Measurements from ENCODE around the gene TIA1.

DNA sequence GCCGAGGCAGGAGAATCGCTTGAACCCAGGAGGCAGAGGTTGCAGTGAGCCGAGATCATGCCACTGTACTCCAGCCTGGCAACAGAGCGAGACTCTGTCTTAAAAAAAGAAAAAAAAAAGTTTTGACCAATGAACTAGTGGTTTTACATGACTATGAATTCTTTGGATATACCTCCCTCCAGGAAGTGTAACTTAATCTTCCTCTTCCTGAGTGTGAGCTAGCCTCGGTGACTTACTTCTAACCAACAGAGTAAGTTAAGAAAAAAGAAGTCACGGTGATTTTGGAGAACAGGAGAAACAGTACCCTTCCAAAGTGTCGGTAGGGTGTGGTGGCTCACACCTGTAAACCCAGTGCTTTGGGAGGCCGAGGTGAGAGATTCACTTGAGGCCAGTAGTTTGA lies 7.1 kb downstream of the TIA1 start:
- TF ChIP-seq EZH2 (IDR thresholded peaks at IDR 0.05; ENCODE audit: low read length, missing control alignments) = no peak
- TF ChIP-seq, protein P1, sequence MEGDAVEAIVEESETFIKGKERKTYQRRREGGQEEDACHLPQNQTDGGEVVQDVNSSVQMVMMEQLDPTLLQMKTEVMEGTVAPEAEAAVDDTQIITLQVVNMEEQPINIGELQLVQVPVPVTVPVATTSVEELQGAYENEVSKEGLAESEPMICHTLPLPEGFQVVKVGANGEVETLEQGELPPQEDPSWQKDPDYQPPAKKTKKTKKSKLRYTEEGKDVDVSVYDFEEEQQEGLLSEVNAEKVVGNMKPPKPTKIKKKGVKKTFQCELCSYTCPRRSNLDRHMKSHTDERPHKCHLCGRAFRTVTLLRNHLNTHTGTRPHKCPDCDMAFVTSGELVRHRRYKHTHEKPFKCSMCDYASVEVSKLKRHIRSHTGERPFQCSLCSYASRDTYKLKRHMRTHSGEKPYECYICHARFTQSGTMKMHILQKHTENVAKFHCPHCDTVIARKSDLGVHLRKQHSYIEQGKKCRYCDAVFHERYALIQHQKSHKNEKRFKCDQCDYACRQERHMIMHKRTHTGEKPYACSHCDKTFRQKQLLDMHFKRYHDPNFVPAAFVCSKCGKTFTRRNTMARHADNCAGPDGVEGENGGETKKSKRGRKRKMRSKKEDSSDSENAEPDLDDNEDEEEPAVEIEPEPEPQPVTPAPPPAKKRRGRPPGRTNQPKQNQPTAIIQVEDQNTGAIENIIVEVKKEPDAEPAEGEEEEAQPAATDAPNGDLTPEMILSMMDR (conservative IDR thresholded peaks at IDR 0.05 in 1 of 2, IDR thresholded peaks at IDR 0.05 in 1 of 2; ENCODE audit: low read depth in 1 of 2, low read length in 2 of 2) = no peak

Data from fibroblast of lung (primary cell).